Mucosa of stomach (tissue), 1 donor: ENCODE data around the gene OR5D13.

Experiments used
- H3K27me3 ChIP-seq: one replicate; pipeline ENCODE4 v1.7.0; 2013; ENCODE audit warnings: mild to moderate bottlenecking, low read length; ENCODE audit not compliant: control insufficient read depth, insufficient read depth
- H3K36me3 ChIP-seq: one replicate; pipeline ENCODE4 v1.7.0; 2013; ENCODE audit warnings: low read length; ENCODE audit not compliant: control insufficient read depth, insufficient read depth
- H3K4me1 ChIP-seq: one replicate; pipeline ENCODE4 v1.7.0; 2013; ENCODE audit warnings: mild to moderate bottlenecking, low read length; ENCODE audit not compliant: control insufficient read depth, insufficient read depth
- H3K4me3 ChIP-seq: one replicate; pipeline ENCODE4 v1.7.0; 2013; ENCODE audit warnings: low read length
- H3K9ac ChIP-seq: one replicate; pipeline ENCODE4 v1.7.0; 2013; ENCODE audit warnings: mild to moderate bottlenecking, low read length, moderate library complexity
- H3K9me3 ChIP-seq: one replicate; pipeline ENCODE4 v1.7.0; 2013; ENCODE audit warnings: mild to moderate bottlenecking, low read length, moderate library complexity; ENCODE audit not compliant: control insufficient read depth
- donor health status: Pancreatic carcinoma.

OR5D13 gene, protein sequence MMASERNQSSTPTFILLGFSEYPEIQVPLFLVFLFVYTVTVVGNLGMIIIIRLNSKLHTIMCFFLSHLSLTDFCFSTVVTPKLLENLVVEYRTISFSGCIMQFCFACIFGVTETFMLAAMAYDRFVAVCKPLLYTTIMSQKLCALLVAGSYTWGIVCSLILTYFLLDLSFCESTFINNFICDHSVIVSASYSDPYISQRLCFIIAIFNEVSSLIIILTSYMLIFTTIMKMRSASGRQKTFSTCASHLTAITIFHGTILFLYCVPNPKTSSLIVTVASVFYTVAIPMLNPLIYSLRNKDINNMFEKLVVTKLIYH

DNA sequence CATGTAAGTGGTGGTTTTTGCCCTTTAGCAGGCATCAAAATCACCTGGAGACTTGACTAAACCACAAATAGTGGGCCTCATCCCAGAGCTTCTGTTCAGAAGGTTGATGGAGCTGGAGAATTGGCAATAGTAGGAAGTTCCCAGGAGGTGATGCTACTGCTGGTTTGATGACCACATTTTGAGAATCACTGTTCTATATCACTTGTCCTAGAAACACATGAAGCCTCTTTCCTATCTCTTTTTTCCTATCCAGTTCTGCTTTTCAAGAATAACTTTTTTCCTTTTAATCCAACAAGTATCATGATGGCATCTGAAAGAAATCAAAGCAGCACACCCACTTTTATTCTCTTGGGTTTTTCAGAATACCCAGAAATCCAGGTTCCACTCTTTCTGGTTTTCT is at the start of gene OR5D13:
OR5D13 (plus strand) TSS at position 301 of the 400 bp plus-strand sequence; CDS start at position 301, 0 bp downstream.
- no peak within 1 kb of the TSS for H3K4me3 ChIP-seq
- H3K9ac ChIP-seq = no peak within 1 kb of the TSS
- H3K4me1 ChIP-seq = no peaks in the 10 kb centered on the region
- H3K9me3 ChIP-seq = no peaks in the 10 kb centered on the region
- no peaks in the 10 kb centered on the region for H3K27me3 ChIP-seq
- H3K36me3 ChIP-seq = no peaks in the 10 kb centered on the region

- Histone ChIP-seq H3K27me3 (no peaks in the 10 kb centered on the region), H3K36me3 (no peaks in the 10 kb centered on the region), H3K4me1 (no peaks in the 10 kb centered on the region), H3K9ac (no peak overlapping the region), H3K9me3 (no peaks in the 10 kb centered on the region), H3K4me3 (no peak overlapping the region)
Observed at GRCh38 chr11:55726715-55727324, 46.4 kb upstream of the OR5D13 start.

DNA sequence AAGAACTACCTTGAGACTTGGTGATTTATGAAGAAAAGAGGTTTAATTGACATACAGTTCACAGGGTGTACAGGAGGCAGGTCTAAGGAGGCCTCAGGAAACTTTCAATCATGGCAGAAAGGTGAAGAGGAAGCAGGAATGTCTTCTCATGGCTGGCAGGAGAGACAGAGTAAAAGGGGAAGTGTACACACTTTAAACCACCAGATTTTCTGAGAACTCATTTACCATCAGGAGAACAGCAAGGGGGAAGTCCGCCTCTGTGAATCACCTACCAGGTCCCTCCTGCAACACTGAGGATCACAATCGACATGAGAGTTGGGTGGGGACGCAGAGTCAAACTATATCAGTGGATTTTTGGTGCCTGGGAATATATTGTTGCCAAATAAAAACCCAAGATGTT is 40.3 kb upstream of the OR5D13 start:
- no peaks in the 10 kb centered on the region for H3K4me1 ChIP-seq
- no peaks in the 10 kb centered on the region for H3K9me3 ChIP-seq
- no peaks in the 10 kb centered on the region for H3K36me3 ChIP-seq
- no peaks in the 10 kb centered on the region for H3K27me3 ChIP-seq
- no peak overlapping the region for H3K9ac ChIP-seq
- no peak overlapping the region for H3K4me3 ChIP-seq

DNA sequence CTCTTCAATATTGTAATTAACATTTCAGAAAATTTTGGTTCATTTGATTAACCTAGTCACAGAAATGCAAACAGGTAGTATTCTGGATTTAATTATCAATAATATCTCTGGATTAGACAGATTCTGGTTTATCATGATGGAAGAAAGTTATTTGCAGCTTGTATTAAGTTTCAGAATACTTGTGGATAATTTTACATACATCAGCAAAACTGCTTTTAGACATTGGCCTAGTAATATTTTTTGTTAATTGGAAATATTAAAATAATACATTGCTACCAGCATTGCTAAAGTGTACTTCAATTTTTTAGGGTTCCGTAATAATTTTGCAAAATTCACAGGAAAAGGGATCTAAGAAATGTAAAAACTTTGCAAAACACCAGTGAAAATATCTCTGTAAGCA is 18.4 kb downstream of the OR5D13 start:
- H3K27me3 ChIP-seq = no peaks in the 10 kb centered on the region
- no peaks in the 10 kb centered on the region for H3K4me1 ChIP-seq
- H3K9ac ChIP-seq = no peak overlapping the region
- no peaks in the 10 kb centered on the region for H3K36me3 ChIP-seq
- no peak overlapping the region for H3K4me3 ChIP-seq
- no peaks in the 10 kb centered on the region for H3K9me3 ChIP-seq

GRCh38 chr11:55793321-55793720 is 20.1 kb downstream of the OR5D13 start:
- H3K9me3 ChIP-seq = no peaks in the 10 kb centered on the region
- no peaks in the 10 kb centered on the region for H3K36me3 ChIP-seq
- H3K27me3 ChIP-seq = no peaks in the 10 kb centered on the region
- H3K4me3 ChIP-seq = no peak overlapping the region
- no peaks in the 10 kb centered on the region for H3K4me1 ChIP-seq
- H3K9ac ChIP-seq = no peak overlapping the region

GRCh38 chr11:55795256-55795655 is 22.0 kb downstream of the OR5D13 start, which contains the start of gene OR5D14:
Gene OR5D14 (plus strand): TSS chr11:55795556. CDS start chr11:55795556, 0 bp downstream.
- H3K9ac ChIP-seq = no peak within 1 kb of the TSS
- H3K27me3 ChIP-seq = no peaks in the 10 kb centered on the region
- no peaks in the 10 kb centered on the region for H3K9me3 ChIP-seq
- no peaks in the 10 kb centered on the region for H3K4me1 ChIP-seq
- H3K36me3 ChIP-seq = no peaks in the 10 kb centered on the region
- H3K4me3 ChIP-seq = no peak within 1 kb of the TSS

- H3K36me3 ChIP-seq = no peaks in the 10 kb centered on the region
- no peaks in the 10 kb centered on the region for H3K9me3 ChIP-seq
- H3K27me3 ChIP-seq = no peaks in the 10 kb centered on the region
- H3K9ac ChIP-seq = no peak overlapping the region
- no peaks in the 10 kb centered on the region for H3K4me1 ChIP-seq
- H3K4me3 ChIP-seq = no peak overlapping the region
Observed at GRCh38 chr11:55806248-55806647, 33.0 kb downstream of the OR5D13 start.

- Histone ChIP-seq H3K4me3 (no peak within 1 kb of the TSS), H3K36me3 (no peaks in the 10 kb centered on the region), H3K4me1 (no peaks in the 10 kb centered on the region), H3K9me3 (no peaks in the 10 kb centered on the region), H3K9ac (no peak within 1 kb of the TSS), H3K27me3 (no peaks in the 10 kb centered on the region)
Observed at GRCh38 chr11:55811067-55811466, 37.8 kb downstream of the OR5D13 start, which contains the start of gene OR5L1. Gene OR5L1 (plus strand): TSS chr11:55811367. CDS start chr11:55811467, 100 bp downstream.

- Histone ChIP-seq H3K27me3 (no peaks in the 10 kb centered on the region), H3K4me1 (no peaks in the 10 kb centered on the region), H3K9ac (no peak within 1 kb of the TSS), H3K36me3 (no peaks in the 10 kb centered on the region), H3K4me3 (no peak within 1 kb of the TSS), H3K9me3 (no peaks in the 10 kb centered on the region)
Observed at GRCh38 chr11:55819330-55819729, 46.1 kb downstream of the OR5D13 start, which contains the start of gene OR5D18. Gene OR5D18 (plus strand): TSS chr11:55819630. CDS start chr11:55819630, 0 bp downstream.
